ENCODE data around the gene PLXNA4.

GRCh38 chr7:132179681-132180080 is 396.6 kb downstream of the PLXNA4 start:
- TF ChIP-seq ZXDB (tag by site-specific recombination; IDR thresholded peaks at IDR 0.05) = no peak
- TF ChIP-seq SALL2 (tag by site-specific recombination; IDR thresholded peaks at IDR 0.05; ENCODE audit: borderline replicate concordance) = no peak
- TF ChIP-seq ZNF24 (tag by site-specific recombination; IDR thresholded peaks at IDR 0.05) = no peak
- no peak for TF ChIP-seq ZBTB44 (tag by site-specific recombination; IDR thresholded peaks at IDR 0.05)
- no peak for TF ChIP-seq MZF1 (tag by site-specific recombination; IDR thresholded peaks at IDR 0.05; ENCODE audit: borderline replicate concordance)
- TF ChIP-seq ZNF10 (tag by site-specific recombination; IDR thresholded peaks at IDR 0.05) = no peak
- no peak for TF ChIP-seq TCF7L2 (IDR thresholded peaks at IDR 0.05; ENCODE audit: borderline replicate concordance, low read depth, low read length)
- no peak for TF ChIP-seq CTCF (tag by site-specific recombination; IDR thresholded peaks at IDR 0.05)
- TF ChIP-seq SCRT1 (tag by site-specific recombination; IDR thresholded peaks at IDR 0.05; ENCODE audit: borderline replicate concordance) = no peak
- TF ChIP-seq SP2 (tag by site-specific recombination; IDR thresholded peaks at IDR 0.05) = no peak

All from HEK293 (cell line).